ENCODE data around the gene PLCXD1.
"Not testable (repeated sequence)": the region's sequence is repeated elsewhere in the genome, so short reads cannot be mapped to it uniquely, and the experiment has no call there.

PLCXD1 gene

DNA sequence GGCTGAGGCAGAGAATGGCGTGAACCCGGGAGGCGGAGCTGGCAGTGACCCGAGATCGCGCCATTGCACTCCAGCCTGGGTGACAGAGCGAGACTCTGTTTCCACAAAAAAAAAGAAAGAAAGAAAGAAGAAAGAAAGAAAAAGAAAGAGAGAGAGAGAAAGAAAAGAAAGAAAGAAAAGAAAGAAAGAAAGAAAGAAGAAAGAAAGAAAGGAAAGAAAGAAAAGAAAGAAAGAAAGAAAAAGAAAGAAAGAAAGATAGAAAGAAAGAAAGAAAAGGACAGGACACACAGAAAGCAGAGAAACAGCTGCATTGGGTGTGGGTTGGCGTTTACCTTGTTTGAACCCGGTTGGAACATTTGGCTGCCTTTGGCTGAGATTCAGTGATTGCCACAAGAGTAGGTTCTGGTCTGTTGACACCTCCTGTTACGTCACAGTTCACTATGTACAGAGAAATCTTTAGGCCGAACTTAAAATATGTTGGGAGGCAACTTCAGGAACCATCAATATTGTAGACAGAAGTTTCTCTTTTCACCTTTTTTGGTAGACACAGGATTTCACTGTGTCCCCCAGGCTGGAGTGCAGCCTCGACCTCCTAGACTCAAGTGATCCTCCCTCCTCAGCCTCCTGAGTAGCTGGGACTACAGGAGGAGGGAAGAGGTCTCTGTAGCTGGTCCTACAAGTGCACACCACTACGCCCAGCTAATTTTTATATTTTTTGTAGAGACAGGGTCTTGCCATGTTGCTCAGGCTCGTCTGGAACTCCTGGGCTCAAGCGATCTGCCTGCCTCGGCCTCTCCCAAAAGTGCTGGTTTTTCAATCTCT, 16.3 kb upstream of the PLCXD1 start:
- DNase-seq: no peak

DNA sequence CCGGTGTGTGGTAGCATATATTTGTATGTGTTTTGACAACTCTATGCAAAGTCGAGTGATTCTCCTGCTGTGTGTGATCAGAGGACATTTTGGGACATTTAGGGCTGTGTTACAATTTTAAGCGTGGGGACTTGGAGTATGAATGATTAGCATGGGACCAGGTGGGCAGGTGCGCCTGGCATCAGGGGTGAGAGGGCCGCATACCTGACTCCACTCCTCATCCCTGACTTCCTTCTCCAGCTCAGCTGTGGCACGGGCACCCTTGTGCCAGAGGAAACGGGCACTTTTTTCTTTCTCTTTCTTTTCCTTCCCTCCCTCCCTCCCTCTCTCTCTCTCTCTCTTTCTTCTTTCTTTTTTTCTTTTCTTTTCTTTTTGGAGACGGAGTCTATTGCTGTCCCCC, 15.7 kb upstream of the PLCXD1 start:
- DNase-seq: no peak

DNA sequence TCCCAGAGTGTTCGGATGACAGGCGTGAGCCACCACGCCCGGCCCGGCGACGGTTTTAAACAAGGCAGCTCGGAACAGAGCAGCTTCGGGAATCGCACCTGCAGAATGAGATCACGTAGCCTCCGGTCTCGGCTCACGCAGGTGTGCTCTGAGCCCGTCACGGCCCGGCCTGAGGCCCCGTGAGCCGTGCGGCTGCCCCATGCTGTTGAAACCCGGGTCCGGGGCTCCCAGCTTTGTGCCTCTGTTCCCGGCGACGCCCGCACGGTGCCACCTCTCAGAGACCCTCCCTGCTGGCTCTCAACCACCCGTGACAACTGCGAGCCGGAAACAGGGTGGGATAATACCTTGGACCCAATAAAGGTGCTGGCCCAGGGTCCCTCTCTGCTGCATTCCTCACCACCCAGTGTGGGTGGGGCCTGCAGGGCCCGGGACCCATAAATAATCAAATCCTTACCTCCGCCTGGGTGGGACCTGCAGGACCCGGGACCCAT, 13.4 kb upstream of the PLCXD1 start:
- DNase-seq: no peak

DNA sequence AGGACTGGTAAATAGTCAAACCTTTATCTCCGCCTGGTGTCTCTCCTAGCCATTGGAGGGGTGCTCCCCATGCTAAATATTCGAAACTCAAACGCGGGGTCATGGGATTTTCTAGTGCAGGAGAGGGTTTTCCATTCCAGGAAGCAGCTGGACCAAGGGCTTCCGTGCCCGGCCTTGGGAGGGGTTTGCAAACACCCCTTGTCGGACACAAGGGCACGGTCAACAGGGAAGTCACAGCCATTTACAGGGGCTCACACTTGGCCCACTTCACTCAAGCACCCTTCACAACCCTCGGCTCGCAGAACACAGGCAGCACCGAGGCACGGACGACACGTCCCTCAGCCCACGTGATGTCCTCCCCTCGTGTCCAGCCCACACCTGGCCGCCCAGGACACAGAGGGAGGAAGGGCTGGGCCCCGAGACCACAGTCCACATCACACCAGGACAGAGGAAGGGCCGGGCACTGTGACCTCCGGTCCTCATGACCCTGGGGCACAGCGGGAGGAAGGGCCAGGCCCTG, 10.3 kb upstream of the PLCXD1 start:
- no peak for DNase-seq

DNA sequence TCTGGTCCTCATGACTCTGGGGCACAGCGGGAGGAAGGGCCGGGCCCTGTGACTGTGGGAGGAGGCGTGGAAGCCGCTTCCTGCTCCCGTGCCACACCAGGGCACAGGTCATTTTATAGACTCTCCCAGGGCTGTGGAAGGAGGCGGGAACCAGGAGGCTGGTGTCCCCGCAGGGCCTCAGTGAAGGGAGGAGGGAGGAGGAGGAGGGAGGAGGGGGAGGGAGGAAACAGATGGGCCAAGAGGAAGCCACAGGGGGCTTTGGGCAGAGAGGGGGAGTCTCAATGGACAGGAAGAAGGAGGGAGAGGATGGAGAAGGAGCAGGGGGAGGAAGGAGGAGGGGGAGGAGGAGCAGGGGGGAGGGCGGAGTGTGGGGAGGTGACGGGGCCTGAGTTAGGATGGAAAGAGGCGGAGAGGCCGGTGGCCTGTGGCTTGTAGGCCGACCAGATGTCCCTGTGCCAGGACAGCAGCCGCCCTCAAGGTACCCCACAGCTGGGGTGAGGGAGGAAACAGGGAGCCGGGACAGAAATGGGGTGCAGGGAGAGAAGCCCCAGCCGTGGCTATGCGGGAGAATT, 6.2 kb upstream of the PLCXD1 start:
- no peak for DNase-seq

DNA sequence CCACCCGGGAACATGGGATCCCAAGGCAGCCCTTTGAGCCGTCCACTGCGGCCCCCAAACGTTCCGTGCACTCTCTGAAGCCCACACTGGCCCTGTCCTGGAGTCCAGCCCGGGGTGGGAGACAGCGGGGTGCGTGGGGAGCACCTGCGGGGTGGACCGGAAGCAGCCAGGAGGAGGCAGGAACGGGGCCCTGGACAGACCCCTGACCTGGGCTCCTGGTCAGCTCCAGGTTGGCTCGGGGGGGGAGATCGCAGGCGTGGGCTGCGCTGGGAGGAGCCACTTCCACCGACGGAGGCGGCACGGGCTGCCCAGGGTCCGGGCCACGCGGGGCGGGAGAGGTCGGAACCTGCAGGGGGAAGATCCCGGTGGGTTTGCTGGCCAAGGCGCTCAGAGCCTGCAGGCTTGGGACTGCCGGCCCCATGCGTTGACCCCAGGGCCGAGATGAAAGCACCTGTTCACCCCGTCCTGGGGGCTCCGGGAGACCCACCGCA, 5.7 kb upstream of the PLCXD1 start:
- no peak for DNase-seq

DNA sequence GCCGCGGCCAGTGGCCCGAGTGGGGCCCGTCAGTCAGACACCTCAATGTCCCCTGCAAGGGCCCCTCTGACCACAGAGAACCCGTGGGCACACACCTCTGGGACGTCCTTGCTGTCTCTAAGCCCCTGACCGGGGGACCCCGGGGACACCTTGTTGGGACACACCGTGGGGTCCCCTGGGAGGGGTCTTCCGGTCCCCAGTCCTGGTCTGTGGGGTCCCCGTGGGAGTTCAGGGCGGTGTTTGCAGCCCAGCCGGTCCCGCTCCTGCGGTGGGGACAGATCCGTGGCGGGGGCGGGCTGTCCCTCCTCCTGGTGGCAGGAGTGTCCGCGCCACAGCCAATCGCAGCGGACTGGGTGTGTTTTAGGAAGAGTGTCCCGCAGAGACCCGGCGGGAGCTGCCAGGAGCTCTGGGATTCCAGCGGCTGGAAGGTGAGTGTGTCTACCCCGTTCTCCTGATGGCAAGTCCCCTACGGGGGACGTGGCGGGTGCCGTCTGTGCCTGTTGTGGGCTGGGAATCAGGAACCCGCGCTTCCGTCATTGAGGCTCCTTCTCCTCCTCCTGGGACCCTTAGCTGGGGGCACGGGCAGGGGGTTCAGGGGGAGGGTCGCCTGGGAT, 5.1 kb upstream of the PLCXD1 start:
- peak; percentile 45 for DNase-seq

DNA sequence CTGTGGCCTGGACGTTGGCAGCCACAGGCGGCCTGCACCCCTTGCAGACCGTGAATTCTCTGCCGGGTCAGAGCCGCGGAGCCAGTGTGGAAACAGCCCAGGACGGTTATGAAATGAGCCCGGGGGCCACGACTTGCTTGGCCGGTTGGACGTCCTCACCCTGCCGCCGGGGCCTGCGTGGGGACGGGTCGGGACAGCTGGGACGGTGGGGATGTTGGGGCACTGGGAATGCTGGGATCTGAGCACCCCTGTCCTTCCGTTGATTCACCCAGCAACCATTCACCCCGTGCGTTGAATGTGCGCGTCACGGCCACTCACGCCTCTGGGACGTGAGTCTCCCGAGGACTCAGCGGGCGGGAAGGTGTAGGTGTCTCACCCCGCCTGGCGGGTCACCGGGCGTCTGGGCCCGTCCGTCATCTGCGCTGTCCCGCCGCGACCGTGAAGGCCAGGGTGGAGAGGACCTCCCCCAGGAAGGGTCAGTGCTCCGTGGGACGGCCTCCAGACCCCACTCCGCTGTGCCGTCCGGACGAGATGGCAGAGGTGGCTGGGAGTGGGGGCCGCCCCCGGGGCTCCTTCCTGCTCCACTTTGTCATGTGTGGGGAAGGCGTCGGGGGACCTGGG, 4.5 kb upstream of the PLCXD1 start:
- DNase-seq: peak; percentile 30

DNA sequence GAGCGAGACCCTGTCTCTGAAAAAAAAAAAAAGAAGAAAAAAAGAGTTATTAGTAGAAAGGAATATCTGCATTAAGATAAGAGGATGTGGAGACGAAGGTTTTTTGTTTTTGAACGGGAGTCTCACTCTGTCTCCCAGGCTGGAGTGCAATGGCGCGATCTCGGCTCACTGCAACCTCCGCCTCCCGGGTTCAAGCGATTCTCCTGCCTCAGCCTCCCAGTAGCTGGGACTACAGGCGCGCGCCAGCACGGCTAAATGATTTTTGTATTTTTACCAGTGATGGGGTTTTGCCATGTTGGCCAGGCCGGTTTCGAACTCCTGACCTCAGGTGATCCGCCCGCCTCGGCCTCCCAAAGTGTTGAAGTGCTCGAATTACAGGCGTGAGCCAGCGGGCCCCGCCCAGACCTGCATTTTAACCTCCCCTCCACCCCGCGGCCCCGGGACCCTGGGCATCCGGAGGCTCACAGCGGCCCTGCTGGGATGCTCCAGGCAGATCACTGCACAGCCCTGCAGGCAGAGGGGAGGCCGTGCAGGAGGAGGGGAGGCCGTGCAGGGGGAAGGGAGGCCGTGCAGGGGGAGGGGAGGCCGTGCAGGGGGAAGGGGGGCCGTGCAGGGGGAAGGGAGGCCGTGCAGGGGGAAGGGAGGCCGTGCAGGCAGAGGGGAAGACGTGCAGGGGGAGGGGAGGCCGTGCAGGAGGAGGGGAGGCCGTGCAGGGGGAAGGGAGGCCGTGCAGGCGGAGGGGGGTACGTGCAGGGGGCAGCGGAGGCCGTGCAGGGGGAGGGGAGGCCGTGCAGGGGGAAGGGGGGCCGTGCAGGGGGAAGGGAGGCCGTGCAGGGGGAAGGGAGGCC, 1.2 kb upstream of the PLCXD1 start:
- not testable (repeated sequence) for DNase-seq

DNA sequence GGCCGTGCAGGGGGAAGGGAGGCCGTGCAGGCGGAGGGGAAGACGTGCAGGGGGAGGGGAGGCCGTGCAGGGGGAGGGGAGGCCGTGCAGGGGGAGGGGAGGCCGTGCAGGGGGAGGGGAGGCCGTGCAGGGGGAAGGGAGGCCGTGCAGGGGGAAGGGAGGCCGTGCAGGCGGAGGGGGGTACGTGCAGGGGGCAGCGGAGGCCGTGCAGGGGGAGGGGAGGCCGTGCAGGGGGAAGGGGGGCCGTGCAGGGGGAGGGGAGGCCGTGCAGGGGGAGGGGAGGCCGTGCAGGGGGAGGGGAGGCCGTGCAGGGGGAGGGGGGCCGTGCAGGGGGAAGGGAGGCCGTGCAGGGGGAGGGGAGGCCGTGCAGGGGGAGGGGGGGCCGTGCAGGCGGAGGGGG, 459 bp upstream of the PLCXD1 start:
- not testable (repeated sequence) for DNase-seq

DNA sequence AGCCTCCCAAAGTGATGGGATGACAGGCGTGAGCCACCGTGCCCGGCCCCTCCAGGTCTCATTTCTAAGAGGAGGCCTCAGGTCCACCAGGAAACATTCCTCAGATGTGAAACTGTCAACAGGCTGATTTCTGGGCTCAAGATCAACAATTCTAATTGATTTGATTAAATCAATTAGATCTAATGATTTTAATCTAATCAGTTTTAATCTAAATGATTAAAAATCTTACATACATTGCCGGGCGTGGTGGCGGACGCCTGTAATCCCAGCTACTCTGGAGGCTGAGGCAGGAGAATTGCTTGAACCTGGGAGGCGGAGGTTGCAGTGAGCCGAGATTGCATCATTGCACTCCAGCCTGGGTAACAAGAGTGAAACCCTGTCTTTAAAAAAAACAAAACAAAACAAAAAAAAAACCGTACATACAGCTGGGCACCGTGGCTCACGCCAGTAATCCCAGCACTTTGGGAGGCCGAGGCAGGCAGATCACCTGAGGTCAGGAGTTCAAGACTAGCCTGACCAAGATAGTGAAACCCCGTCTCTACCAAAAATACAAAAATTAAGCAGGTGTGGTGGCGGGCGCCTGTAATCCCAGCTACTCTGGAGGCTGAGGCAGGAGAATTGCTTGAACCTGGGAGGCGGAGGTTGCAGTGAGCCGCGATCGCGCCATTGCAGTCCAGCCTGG, 960 bp downstream of the PLCXD1 start:
- not testable (repeated sequence) for DNase-seq

DNA sequence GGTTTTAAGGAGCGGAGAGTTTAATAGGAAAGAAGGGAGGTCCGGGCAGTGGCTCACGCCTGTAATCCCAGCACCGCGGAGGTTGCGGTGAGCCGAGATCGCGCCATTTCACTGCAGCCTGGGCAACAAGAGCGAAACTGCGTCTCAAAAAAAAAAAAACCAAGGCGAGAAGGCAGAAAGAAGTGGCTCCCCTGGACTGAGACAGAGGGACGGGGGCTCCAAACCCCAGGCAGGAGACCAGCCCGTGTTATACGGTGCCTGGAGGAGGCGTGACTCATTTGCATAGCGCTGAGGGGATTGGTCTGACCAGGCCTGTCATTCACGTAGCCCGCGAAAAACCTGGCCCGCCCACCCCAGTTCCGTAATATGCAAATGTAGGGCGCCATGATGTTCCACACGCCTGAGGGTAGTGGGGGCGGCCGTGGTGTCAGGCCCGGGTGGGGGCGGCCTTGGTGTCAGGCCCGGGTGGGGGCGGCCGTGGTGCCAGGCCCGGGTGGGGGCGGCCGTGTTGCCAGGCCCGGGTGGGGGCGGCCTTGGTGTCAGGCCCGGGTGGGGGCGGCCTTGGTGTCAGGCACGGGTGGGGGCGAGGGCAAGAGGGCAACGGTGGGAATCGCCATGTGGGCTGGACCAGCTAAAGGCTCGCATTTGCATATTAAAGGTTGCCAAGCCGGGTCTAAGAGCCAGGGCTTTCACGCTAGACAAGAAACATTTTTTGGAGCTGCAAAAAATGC, 2.1 kb downstream of the PLCXD1 start:
- peak; percentile 92 for DNase-seq

DNA sequence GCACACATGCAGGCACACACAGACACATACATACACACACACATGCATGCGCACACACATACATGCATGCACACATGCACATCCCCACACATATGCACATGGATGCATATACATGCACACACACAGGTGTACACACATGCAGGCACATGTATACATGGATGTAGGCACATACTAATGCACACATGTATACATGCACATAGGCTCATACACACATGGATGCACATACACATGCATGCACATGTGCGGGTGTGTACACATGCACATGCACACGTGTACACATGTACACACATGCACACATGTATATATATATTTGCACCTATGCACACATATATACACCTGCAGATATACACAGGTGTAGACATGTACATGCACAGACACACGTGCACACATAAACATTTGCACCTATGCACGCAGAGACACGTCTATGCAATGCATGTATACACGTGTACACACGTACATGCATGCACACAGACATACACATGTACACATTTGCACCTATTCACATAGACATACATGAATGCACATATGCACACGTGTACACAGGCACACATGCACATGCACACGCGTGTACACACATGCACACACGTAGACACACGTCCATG, 4.0 kb downstream of the PLCXD1 start:
- DNase-seq: no peak

DNA sequence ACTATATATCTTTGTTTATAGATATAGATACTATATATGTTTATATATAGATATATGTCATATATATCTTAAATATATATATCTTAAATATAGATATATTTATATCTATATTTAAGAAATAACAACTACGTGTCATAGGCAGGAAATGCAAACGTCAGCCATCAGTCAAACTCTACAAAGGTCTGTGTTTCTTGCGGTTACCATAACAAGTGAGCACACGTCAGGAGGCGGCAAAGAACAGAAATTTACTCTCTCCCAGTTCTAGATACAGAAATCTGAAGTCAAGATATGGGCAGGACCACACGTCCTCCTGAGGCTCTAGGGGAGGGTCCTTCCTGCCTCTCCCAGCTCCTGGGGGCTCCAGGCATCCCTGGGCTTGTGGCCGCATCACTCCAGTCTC, 6.5 kb downstream of the PLCXD1 start:
- no peak for DNase-seq

DNA sequence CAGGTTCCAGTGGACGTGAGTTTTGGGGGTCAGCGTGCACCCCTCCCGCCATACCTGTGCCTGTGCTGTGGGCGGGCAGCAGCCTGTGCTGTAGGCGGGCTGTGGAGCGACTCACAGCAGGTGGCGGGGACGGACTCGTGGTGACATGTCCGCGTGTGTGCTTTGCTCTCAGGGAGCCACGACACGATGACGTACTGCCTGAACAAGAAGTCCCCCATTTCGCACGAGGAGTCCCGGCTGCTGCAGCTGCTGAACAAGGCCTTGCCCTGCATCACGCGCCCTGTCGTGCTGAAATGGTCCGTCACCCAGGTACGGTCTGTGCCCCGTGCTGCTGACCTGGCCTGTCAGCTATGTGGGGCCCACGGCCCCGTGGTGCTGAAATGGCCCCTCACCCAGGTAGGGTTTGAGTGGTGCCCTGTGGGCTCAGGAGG, 7.4 kb downstream of the PLCXD1 start:
- DNase-seq: no peak

DNA sequence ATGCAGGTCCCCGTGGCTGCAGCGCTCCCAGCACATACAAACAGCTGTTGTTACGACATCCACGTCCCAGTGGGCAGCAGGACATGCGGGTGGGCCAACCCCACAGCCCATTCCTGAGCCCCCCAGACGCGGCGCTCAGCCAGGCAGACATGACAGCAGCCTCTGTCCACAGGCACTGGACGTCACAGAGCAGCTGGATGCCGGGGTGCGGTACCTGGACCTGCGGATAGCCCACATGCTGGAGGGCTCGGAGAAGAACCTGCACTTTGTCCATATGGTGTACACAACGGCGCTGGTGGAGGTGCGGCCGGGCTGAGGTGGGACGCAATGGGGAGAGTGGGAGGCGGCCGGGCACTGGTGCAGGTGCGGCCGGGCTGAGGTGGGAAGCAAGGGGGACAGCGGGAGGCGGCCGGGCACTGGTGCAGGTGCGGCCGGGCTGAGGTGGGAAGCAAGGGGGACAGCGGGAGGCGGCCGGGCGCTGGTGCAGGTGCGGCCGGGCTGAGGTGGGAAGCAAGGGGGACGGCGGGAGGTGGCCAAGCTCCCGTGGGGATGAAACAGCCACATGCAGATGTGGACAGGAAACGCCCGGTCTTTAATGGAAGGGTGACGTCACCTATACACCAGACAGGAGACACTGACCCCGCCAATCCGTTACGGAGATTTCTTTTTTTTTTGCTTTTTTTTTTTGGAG, 9.4 kb downstream of the PLCXD1 start:
- DNase-seq: no peak

DNA sequence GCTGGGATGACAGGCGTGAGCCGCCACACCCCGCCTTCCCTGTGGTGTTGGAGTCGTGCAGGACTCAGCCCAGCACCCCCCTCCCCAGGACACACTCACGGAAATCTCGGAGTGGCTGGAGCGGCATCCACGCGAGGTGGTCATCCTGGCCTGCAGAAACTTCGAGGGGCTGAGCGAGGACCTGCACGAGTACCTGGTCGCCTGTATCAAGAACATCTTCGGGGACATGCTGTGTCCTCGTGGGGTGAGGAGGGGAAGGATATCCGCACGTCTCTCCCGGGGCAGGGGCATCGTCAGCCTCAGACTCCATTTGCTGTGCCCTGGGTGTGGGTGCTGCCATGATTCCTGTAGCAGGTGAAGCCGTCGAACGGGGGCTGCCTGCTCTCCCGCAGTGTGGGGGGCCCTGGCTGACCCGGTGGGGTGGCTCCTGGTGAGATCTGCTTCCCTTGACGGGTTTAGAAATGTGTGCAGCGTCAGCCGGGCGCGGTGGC, 10.3 kb downstream of the PLCXD1 start:
- no peak for DNase-seq

DNA sequence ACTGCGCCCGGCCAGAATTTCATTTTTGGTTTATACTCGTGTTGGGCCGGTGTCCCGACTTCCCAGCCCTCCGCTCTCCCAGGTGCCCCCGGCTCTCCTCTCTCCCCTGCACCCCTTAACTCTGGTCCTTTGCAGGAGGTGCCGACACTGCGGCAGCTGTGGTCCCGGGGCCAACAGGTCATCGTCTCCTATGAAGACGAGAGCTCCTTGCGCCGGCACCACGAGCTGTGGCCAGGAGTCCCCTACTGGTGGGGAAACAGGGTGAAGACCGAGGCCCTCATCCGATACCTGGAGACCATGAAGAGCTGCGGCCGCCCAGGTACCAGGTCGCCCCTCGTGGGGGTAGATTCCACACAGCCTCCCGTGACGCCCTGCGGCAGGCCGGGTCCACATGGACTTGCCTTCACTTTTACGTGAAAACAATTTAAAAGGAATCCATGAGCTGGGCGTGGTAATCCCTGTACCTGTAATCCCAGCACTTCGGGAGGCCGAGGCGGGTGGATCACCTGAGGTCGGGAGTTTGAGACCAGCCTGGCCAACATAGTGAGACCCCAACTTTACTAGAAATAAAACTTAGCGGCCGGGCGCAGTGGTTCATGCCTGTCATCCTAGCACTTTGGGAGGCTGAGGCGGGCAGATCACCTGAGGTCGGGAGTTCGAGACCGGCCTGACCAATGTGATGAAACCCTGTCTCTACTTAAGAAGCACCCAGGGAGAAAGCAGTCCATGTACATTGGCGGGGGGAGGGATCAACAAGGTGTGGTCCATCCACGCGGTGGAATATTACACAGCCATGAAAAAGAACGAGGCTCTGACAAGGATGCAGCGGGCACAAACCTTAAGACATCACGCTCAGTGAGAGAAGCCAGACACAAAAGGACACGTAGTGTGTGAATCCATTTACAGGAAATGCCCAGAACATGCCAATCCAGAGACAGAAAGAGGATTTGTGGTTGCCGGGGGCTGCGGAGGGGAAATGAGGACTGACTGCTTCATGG, 12.0 kb downstream of the PLCXD1 start:
- no peak for DNase-seq

All from activated naive CD4-positive, alpha-beta T cell treated with Interleukin-2 at 50 U/mL for 16 hours (primary cell).